Naive B cell (primary cell): ENCODE data around the gene L3MBTL2. TPM values are rescaled to one million over a fixed set of nuclear protein-coding genes. Genes with fewer than 3 reads are reported as not detected.

ENCODE experiments used
- ATAC-seq, 2 donors: fragments of 150-1000 bp; cut with Tn5 transposase; 2 replicates each; pipeline ENCODE4 v1.10.0; 2021; ENCODE audit warnings: low read depth in 2 of 2, mild to moderate bottlenecking in 2 of 2, moderate library complexity in 2 of 2
- DNase-seq: peaks from one replicate; pipeline ENCODE4 v3.0.0; 2022
- H3K27ac Mint-ChIP-seq, 6 donors: one replicate each; pipeline ENCODE4 v1.8.0; 2020 to 2022; ENCODE audit warnings: mild to moderate bottlenecking in 6 of 6, mixed read lengths in 6 of 6, moderate library complexity in 5 of 6, inconsistent platforms in 2 of 6
- H3K27me3 Mint-ChIP-seq, 3 donors: one replicate each; pipeline ENCODE4 v1.8.0; 2021 to 2022; ENCODE audit warnings: mixed read lengths in 3 of 3, mild to moderate bottlenecking in 1 of 3
- H3K36me3 Mint-ChIP-seq, 2 donors: one replicate each; pipeline ENCODE4 v1.8.0; 2020 to 2022; ENCODE audit warnings: mixed read lengths in 2 of 2, inconsistent platforms in 1 of 2, mild to moderate bottlenecking in 1 of 2
- H3K4me1 Mint-ChIP-seq, 3 donors: one replicate each; pipeline ENCODE4 v1.8.0; 2020 to 2022; ENCODE audit warnings: mixed read lengths in 3 of 3, inconsistent platforms in 1 of 3, mild to moderate bottlenecking in 1 of 3, moderate library complexity in 1 of 3
- H3K4me3 Mint-ChIP-seq, 8 donors: one replicate each; pipeline ENCODE4 v1.8.0; 2020 to 2022; ENCODE audit warnings: mild to moderate bottlenecking in 8 of 8, mixed read lengths in 8 of 8, moderate library complexity in 8 of 8, inconsistent platforms in 2 of 8
- H3K9me3 Mint-ChIP-seq, 7 donors: one replicate each; pipeline ENCODE4 v1.8.0; 2020 to 2022; ENCODE audit warnings: mixed read lengths in 7 of 7, mild to moderate bottlenecking in 5 of 7, inconsistent platforms in 2 of 7, moderate library complexity in 1 of 7
- polyA plus RNA-seq, 6 donors: library from polyadenylated mRNA; unstranded; fragments of 300-500 nt; fragmentation: Illumina TruSeq; gene quantifications; one replicate each; pipeline ENCODE4 v1.2.3, GENCODE V29; 2021; ENCODE audit warnings: low read depth in 6 of 6

Gene L3MBTL2
- polyA plus RNA-seq, 6 donors from 2014 or later, result 21.2 to 29.8 (median 22.4) TPM

DNA sequence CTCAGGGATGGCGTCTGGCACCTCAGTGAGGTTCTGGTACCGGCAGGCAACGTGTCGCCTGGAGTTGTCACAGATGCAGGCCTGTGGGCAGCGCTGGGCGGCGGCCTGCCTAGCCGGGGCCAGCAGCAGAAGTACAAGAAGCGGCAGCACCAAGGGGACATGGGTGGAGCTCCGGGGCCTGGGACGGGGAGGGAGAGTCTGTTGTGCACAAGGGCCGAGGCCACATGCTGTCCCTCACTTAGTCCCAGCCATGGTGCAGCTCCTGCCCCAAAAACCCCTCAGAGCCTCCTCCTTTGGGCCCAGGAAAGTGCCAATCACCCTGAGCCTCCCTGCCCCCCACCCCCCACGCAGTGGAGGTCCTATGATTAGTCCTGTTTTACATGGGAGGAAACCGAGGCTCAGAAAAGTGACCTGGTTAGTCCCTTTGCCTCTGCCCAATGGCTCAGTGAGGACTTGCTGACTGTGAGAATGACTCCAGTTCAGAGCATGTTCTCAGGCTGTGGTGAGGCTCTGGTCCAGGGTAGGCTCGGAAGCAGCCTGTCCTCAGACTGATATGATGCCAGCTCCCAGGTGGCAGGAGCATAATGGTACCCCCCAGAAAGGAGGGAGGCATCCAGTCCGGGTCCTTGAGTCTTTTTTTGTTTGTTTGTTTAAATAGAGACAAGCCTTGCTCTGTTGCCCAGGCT, 34.5 kb downstream of the L3MBTL2 start:
- H3K9me3 Mint-ChIP-seq, result peaks cover 0 to 2% (median 0%) of the 10 kb centered on the region in 7 donors
- no peak for DNase-seq
- H3K4me3 Mint-ChIP-seq, result peak overlapping the region in 4 of 8 donors; percentile 15 to 78 (median 64)
- no peaks in the 10 kb centered on the region for H3K27me3 Mint-ChIP-seq
- peak overlapping the region in 2 of 6 donors; percentile 60 to 67 for H3K27ac Mint-ChIP-seq
- ATAC-seq, result no peak
- H3K36me3 Mint-ChIP-seq, result no peaks in the 10 kb centered on the region
- H3K4me1 Mint-ChIP-seq, result peaks cover 0 to 9% (median 6%) of the 10 kb centered on the region in 3 donors

DNA sequence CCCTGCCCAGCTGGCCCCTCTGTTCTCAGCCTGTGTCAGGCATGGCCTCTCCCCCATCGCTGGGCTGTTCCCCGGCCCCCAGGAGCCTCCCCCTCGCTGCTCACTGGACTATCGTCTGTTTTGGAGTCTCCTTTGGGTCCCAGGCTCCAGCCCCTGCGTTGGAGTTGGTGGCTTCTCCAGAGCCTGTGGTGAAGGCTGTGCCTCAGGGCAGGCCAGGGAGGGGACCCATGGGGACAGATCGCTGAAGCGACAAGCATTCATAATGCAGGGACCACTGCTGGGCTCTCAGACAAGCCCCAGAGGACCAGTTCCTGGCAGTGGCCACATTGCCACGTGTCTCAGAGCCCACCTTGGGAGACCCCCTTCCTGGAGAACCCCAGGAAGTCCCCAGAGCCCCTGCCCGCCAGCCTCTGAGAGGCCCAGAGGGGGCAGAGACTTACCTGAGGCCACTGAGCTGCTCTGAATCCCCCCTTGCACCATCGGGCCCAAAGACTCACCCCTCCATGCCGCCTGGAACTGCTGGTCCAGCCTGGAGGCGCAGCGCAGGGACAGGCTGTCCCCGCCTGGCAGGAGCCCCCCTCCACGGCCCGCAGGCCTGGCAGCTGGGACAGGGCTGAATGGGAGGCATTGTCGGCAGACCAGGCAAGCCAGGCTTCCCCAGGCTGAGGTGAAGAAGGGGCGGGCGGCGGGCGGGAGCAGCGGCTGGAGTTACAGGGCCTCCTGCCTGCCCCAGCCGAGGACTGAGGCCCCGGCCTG, 35.4 kb downstream of the L3MBTL2 start, which contains the start of gene CHADL:
TSS of gene CHADL (minus strand) at position 555 of the 756 bp plus-strand sequence. CDS start at position 505, 50 bp downstream.
- H3K27ac Mint-ChIP-seq, result peak within 1 kb of the TSS in 3 of 6 donors; percentile 60 to 89 (median 82)
- peak within 1 kb of the TSS in 4 of 8 donors; percentile 33 to 78 (median 46) for H3K4me3 Mint-ChIP-seq
- H3K4me1 Mint-ChIP-seq, result peaks cover 0 to 9% (median 6%) of the 10 kb centered on the region in 3 donors
- no peak for ATAC-seq
- H3K9me3 Mint-ChIP-seq, result peaks cover 0 to 2% (median 0%) of the 10 kb centered on the region in 7 donors
- DNase-seq, result no peak
- H3K27me3 Mint-ChIP-seq, result no peaks in the 10 kb centered on the region
- H3K36me3 Mint-ChIP-seq, result no peaks in the 10 kb centered on the region

DNA sequence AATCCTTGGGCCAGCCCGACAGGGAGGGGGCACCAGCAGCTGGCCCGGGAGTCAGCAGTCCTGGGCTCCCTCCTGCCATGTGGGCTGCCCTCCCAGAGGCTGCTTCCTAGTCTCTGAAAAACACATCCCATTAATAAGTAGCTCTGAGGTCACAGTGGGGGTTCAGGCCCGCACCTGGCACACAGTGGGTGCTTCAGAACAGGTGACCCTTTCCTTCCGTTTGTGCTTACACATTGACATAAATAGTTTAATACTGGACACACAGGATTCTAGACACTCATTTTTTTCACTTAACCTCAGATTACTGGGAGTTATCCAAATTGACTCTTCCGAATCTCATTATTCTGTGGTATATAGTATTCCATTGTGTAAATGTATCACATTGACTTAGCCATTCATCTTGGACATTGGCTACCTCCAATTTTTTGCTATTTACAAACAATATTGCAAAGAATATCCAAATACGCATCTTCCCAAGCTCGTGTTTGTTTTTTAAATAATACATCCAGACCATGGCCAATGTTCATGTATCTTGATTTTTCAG, 36.1 kb downstream of the L3MBTL2 start:
- DNase-seq (no peak), ATAC-seq (no peak)
- H3K36me3 Mint-ChIP-seq, result no peaks in the 10 kb centered on the region
- H3K27ac Mint-ChIP-seq, result no peak overlapping the region
- H3K9me3 Mint-ChIP-seq, result peaks cover 0 to 2% (median 0%) of the 10 kb centered on the region in 7 donors
- no peaks in the 10 kb centered on the region for H3K27me3 Mint-ChIP-seq
- no peak overlapping the region for H3K4me3 Mint-ChIP-seq
- H3K4me1 Mint-ChIP-seq, result peaks cover 0 to 9% (median 6%) of the 10 kb centered on the region in 3 donors

DNA sequence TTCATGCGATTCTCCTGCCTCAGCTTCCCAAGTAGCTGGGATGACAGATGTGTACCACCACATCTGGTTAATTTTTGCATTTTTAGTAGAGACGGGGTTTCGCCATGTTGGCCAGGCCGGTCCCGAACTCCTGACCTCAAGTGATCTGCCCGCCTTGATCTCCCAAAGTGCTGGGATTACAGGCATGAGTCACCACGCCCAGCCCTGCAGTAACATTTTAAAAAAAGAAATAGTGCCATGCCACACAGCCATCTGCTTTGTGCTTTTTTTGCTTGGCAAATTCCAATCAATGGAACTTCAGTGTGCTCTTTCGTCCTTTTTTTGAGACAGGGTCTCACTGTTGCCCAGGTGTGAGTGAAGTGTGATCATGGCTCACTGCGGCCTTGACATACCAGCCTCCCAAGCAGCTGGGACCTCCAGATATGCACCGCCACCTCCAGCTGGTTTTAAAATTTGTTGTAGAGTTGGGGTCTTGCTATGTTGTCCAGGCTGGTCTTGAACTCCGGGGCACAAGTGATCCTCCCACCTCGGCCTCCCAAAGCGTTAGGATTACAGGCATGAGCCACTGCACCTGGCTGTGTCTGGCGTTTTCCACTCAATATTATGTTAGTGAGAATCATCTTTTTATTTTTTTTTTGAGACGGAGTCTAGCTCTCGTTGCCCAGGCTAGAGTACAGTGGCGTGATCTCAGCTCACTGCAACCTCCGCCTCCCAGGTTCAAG, 37.4 kb downstream of the L3MBTL2 start:
- no peaks in the 10 kb centered on the region for H3K36me3 Mint-ChIP-seq
- no peaks in the 10 kb centered on the region for H3K27me3 Mint-ChIP-seq
- peak overlapping the region in 1 of 6 donors; percentile 33 for H3K27ac Mint-ChIP-seq
- H3K4me3 Mint-ChIP-seq, result no peak overlapping the region
- DNase-seq, result no peak
- peaks cover 0 to 6% (median 4%) of the 10 kb centered on the region in 3 donors for H3K4me1 Mint-ChIP-seq
- peaks cover 0 to 2% (median 0%) of the 10 kb centered on the region in 7 donors for H3K9me3 Mint-ChIP-seq
- ATAC-seq, result no peak

DNA sequence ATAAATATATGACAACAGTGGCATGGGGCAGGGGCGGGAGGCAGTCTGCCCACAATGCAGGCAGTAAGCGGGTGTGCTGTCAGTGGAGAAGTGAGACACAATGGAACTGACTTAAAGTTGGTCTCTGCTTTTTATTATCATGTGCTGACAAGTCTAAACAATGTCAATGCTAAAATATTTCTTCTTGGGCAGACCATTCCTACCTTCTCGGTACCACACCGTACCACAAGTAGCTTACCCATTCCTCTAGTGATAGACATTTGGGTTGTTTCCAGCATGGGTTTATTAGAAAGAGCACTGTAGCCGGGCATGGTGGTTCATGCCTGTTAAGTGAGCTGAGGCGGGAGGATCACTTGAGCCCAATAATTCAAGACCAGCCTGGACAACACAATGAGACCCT, 38.2 kb downstream of the L3MBTL2 start:
- Mint-ChIP-seq H3K36me3 (no peaks in the 10 kb centered on the region), H3K27me3 (no peaks in the 10 kb centered on the region), H3K4me3 (peak overlapping the region in 1 of 8 donors; percentile 25), H3K27ac (peak overlapping the region in 2 of 6 donors; percentile 7 to 18), H3K4me1 (peaks cover 0 to 6% (median 4%) of the 10 kb centered on the region in 3 donors), H3K9me3 (peaks cover 0 to 2% (median 0%) of the 10 kb centered on the region in 7 donors)
- no peak for ATAC-seq
- no peak for DNase-seq

DNA sequence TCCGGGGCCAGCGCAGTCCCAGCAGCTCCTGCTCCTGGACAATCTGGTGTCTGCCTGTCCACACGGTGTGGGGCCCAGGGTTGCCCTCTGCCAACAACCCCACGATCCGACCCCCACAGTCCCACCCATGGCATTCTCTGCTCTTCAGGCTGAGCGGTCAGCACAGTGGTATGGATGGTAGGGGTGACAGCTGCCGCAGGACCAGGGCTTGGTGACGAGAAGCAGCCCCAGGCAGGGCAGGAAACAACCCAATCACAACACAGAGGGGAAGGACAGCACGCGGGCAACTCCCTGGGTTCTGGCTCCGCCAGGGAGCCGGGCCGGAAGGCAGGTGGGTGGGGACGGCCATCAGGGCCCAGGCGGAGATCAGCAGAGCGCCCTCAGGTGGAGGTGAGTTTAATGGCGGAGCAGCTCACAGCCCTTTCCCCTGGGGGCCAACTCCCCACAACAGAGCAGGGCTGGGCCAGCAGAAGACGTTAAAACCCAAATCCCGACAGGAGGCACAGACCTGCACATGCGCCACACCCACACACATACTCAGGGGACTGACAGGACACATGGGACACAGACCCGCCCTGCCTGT, 40.9 kb downstream of the L3MBTL2 start:
- H3K27me3 Mint-ChIP-seq, result no peaks in the 10 kb centered on the region
- peaks cover 0 to 2% (median 0%) of the 10 kb centered on the region in 7 donors for H3K9me3 Mint-ChIP-seq
- H3K36me3 Mint-ChIP-seq, result peaks cover 0 to 11% of the 10 kb centered on the region in 2 donors
- H3K4me3 Mint-ChIP-seq, result no peak overlapping the region
- ATAC-seq (no peak), DNase-seq (no peak)
- H3K27ac Mint-ChIP-seq, result peak overlapping the region in 1 of 6 donors; percentile 82
- no peaks in the 10 kb centered on the region for H3K4me1 Mint-ChIP-seq

DNA sequence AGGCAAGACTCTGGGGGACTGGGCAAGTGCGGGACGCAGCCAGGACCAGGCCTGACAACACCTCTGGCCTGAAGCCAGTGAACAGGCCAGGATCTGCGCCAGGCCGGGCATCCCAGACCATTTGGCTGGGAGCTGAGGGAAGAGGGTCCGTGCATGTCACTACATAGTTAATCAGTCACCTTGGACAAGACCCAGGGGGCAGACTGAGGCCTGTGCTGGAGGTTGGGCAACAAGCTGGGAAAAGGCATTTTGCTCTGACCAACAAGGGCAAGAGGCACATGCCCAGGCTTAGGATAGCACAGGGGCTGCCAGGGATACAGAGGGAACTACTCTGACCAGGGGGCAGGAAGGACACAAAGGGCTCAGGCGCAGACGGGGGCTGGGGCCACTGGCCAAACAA, 42.6 kb downstream of the L3MBTL2 start:
- Mint-ChIP-seq H3K27me3 (no peaks in the 10 kb centered on the region), H3K4me3 (no peak overlapping the region), H3K4me1 (no peaks in the 10 kb centered on the region), H3K36me3 (peaks cover 0 to 11% of the 10 kb centered on the region in 2 donors), H3K9me3 (no peaks in the 10 kb centered on the region), H3K27ac (peak overlapping the region in 1 of 6 donors; percentile 60)
- DNase-seq (no peak), ATAC-seq (no peak)

DNA sequence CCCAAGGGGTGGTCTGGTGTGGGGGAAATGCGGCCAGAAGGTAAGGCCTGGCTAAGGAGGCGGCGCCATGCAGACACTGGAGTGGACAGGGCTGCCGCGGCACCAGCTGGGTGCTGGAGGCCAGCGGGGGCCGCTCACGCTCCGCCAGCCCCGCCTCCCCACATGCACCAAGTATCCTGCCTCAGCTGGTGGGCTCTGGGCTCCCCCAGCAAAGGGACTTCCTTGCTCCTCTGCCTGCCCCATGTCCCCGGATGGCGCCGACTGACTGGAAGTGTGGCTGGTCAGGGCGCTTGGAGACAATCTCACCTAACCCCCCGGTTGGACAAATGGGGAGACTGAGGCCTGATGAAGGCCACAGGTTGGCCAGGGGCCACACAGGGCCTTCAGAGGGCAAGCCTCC, 43.2 kb downstream of the L3MBTL2 start:
- DNase-seq, result no peak
- ATAC-seq, result no peak
- H3K4me3 Mint-ChIP-seq, result no peak overlapping the region
- H3K9me3 Mint-ChIP-seq, result no peaks in the 10 kb centered on the region
- no peaks in the 10 kb centered on the region for H3K27me3 Mint-ChIP-seq
- H3K4me1 Mint-ChIP-seq, result no peaks in the 10 kb centered on the region
- no peak overlapping the region for H3K27ac Mint-ChIP-seq
- peaks cover 0 to 11% of the 10 kb centered on the region in 2 donors for H3K36me3 Mint-ChIP-seq

DNA sequence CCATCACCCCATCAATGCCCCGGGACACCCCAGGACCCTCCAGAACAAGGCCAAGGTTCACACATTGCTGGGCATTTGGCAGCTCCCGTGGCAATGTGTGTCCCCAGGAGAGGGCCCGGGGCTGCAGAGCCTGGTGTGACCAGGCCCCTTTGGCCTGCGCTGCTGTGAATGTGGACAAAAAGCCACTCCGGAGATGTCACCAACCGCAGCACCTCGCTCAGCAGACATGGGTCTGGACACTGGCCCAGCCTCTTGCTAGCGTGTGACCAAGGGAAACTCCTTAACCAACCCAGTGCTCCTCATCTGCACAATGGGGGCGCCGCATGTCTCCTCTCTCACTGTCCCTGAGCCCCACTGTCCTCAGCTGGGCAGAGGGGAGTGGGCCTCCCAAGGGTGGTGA, 43.6 kb downstream of the L3MBTL2 start:
- ATAC-seq (no peak), DNase-seq (no peak)
- no peak overlapping the region for H3K27ac Mint-ChIP-seq
- H3K36me3 Mint-ChIP-seq, result peaks cover 0 to 11% of the 10 kb centered on the region in 2 donors
- H3K9me3 Mint-ChIP-seq, result no peaks in the 10 kb centered on the region
- H3K4me1 Mint-ChIP-seq, result no peaks in the 10 kb centered on the region
- H3K27me3 Mint-ChIP-seq, result no peaks in the 10 kb centered on the region
- H3K4me3 Mint-ChIP-seq, result no peak overlapping the region

DNA sequence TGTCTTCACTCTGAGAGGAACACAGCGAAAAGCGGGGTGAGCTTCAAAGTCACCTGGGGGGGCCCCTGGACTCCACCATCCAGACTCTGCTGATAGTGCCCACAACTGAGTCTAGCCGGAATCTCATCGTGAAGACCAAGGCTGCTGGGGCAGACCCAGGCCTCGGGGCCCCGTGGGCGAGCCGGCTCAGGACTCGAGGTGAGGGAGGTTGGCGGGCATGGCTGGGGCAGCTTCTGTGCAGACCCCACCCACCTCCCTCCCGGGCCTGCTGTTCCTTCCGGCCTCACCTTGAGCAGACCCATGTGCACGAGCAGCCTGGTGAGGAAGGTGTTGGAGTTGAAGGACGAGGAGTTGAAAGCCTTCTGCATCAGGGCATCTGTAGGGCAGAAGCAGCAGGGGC, 44.3 kb downstream of the L3MBTL2 start:
- Mint-ChIP-seq H3K27ac (no peak overlapping the region), H3K4me3 (no peak overlapping the region), H3K4me1 (peaks cover 0 to 1% (median 0%) of the 10 kb centered on the region in 3 donors), H3K27me3 (no peaks in the 10 kb centered on the region), H3K9me3 (no peaks in the 10 kb centered on the region), H3K36me3 (peaks cover 0 to 17% of the 10 kb centered on the region in 2 donors)
- ATAC-seq (no peak), DNase-seq (no peak)

DNA sequence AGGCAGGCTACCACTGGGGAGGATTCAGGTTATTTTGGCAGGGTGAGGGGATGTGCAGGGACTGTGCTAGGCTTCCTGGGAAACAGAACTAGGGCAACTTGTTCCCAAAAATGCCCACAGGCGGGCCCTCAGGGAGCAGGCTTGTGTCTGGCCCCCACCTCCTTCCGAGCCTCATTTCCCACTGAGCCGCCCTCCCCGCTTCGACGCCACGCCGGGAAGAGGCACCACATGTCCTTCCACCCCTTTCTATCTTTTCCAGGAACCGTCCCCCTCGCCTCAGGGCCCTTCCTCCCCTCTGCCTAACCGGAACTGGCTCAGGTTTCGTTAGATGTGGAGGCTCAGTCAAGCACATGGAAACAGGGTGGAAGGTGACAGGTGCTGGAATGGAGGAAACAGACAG, 45.0 kb downstream of the L3MBTL2 start:
- Mint-ChIP-seq H3K9me3 (no peaks in the 10 kb centered on the region), H3K36me3 (peaks cover 0 to 22% of the 10 kb centered on the region in 2 donors), H3K4me1 (peaks cover 0 to 1% (median 0%) of the 10 kb centered on the region in 3 donors), H3K27ac (peak overlapping the region in 2 of 6 donors; percentile 44 to 60), H3K27me3 (no peaks in the 10 kb centered on the region), H3K4me3 (no peak overlapping the region)
- ATAC-seq (no peak), DNase-seq (no peak)

DNA sequence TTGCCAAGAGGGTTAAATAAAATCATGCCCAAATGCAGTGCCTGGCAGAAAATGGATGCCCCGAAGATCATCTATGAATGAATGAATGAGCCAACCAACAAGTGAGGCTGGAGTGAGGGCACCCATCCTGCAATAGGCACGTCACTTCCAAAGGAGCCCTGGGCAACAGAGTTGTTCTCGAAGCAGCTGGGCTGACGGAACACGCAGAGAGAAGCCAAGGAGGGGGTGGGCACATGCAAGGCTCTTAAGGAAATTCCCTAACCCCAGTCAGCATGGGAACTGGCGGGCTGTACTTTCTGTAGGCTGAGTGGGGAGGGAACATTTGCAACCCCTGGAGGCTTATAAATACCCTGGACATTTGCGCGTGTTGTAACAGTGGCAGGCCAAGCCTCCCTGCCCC, 47.3 kb downstream of the L3MBTL2 start:
- ATAC-seq (no peak), DNase-seq (no peak)
- H3K36me3 Mint-ChIP-seq, result peaks cover 0 to 37% of the 10 kb centered on the region in 2 donors
- no peaks in the 10 kb centered on the region for H3K9me3 Mint-ChIP-seq
- no peaks in the 10 kb centered on the region for H3K27me3 Mint-ChIP-seq
- no peak overlapping the region for H3K27ac Mint-ChIP-seq
- no peak overlapping the region for H3K4me3 Mint-ChIP-seq
- H3K4me1 Mint-ChIP-seq, result peaks cover 0 to 1% (median 0%) of the 10 kb centered on the region in 3 donors

DNA sequence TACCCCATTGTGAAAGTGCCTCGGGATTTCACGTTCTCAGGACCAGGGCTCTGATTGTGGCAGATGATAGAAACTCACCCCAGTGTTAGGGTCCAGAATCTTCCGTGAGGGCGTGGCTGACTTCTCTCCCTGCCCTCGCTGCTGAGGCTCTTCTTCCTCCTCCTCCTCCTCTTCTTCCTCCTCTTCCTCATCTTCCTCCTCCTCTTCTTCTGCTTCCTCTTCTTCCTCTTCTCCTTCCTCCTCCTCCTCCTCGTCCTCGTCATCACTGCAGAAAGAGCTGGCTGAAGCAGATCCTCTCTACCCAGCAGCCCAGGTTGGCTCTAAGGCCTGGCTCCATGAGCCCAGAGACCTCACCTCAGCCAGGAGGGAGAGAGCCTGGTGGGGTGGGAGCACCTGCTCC, 49.1 kb downstream of the L3MBTL2 start:
- no peak for ATAC-seq
- H3K4me3 Mint-ChIP-seq, result no peak overlapping the region
- H3K9me3 Mint-ChIP-seq, result no peaks in the 10 kb centered on the region
- peak overlapping the region in 1 of 6 donors; percentile 27 for H3K27ac Mint-ChIP-seq
- H3K36me3 Mint-ChIP-seq, result peaks cover 0 to 37% of the 10 kb centered on the region in 2 donors
- H3K4me1 Mint-ChIP-seq, result peaks cover 0 to 1% (median 0%) of the 10 kb centered on the region in 3 donors
- DNase-seq, result no peak
- no peaks in the 10 kb centered on the region for H3K27me3 Mint-ChIP-seq
